ENCODE measurements around the gene GNG7. TPM values are rescaled to one million over a fixed set of nuclear protein-coding genes. Genes with fewer than 3 reads are reported as not detected.
"Not testable (repeated sequence)": the region's sequence is repeated elsewhere in the genome, so short reads cannot be mapped to it uniquely, and the experiment has no call there.

Gene GNG7
- total RNA-seq, 1 donor from 2014 or later: 0.14 TPM

GRCh38 chr19:2714102-2714501 lies 11.6 kb upstream of the GNG7 start:
- intact Hi-C loops (cut with micrococcal nuclease): not testable (repeated sequence)

GRCh38 chr19:2713170-2713569 lies 10.7 kb upstream of the GNG7 start:
- intact Hi-C loops (cut with micrococcal nuclease): not testable (repeated sequence)

DNA sequence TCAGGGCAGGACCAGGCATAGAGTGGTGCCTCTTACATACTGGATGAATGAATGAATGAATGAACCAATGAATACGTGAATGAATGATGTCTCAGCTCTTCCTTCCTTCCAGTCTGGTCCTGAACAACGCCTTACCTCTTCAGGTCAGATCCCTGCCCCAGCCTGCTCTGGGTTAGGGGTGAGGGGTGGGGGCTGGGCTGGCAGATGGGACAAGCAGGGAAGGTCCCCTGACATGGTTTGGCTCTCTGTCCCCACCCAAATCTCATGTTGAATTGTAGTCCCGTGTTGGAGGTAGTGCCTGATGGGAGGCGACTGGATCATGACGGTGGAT lies 9.3 kb upstream of the GNG7 start:
- intact Hi-C loops (cut with micrococcal nuclease): no loop called here

DNA sequence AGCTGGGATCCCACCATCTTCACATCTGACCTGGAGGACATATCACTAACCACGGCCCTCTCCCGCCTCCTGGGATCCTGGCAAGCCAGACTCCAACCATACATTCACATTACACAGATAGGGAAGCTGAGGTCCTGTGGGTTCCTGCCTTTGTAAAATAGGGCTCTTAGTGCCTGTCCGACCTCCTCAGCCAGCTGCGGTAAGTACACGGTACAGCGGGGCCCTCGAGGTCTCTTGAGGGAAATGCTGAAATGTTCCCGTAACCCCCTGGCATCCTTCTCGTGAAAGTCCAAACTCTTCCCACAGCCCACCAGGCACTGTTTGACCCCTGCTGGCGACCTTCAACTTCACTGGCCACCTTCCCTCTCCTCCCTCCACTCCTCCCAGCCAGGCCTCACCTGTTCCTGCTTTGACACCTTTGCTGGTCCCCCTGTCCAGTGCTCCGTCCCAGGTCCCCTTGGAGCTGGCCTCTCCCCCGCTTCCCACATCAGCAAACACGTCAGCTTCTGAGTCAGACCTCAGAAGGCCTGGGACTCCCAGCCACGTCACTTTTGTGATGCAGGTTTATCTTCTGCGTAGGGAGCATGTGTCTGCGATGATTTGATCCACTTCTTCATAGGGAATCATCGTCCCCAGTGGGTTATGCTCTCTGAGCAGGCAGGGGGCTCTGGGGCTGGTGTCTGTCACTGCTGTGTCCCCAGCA lies 8.8 kb upstream of the GNG7 start:
- intact Hi-C loops (cut with micrococcal nuclease): no loop called here

GRCh38 chr19:2706251-2706650 lies 3.8 kb upstream of the GNG7 start:
- intact Hi-C loops (cut with micrococcal nuclease): no loop called here

- intact Hi-C loops (cut with micrococcal nuclease): no loop called here
Measured at GRCh38 chr19:2703691-2704216, 1.3 kb upstream of the GNG7 start.

DNA sequence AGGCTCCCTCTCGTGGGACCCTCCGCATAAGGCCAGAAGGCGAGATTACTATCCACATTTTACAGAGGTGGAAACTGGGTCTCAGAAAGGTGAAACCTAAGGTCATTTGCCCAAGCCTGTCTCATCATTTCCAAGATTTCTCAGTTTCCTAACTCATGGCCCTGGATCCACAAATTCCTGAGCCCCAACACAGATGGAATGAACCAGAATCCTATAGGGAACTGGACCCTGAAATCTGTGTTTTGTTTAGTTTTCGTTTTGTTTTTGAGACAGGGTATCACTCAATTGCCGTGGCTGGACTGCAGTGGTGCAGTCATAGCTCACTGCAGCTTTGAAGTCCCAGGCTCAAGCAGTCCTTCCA lies 563 bp upstream of the GNG7 start:
- intact Hi-C loops (cut with micrococcal nuclease): no loop called here

DNA sequence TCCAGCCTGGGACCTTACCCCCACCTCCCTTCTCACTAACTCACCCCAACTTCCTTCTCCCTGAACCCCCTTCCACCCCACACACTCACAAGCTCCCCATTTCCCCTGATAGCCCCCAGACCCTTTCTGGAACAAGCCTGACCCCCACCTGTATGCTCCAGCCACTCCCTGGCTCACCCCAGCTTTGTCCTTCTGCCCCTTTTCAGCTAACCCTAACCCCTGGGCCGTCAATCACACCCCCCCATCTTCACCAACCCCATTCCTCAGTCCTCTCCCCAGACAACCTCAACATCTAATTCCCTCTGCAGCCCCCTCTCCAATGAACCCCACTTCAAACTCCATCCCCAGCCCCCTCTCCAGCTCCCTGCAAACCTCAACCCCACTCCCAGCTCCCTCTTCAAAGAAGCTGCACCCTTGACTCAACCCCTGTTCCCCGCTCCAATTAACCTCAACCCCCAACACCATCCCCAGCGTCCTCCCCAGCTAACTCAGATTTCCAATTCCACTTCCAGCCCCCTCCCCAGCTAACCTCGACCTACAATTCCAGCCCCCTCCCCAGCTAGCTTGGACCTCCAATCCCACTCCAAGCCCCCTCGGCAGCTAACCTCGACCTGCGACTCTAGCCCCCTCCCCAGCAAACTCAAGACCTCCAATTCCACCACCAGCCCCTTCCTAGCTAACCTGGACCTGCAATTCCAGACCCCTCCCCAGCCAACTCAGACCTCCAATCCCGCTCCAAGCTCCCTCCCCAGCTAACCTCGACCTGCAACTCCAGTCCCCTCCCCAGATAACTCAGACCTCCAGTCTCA lies 929 bp downstream of the GNG7 start:
- intact Hi-C loops (cut with micrococcal nuclease): no loop called here

- intact Hi-C loops (cut with micrococcal nuclease): no loop called here
Measured at GRCh38 chr19:2700660-2701360, 1.7 kb downstream of the GNG7 start.

DNA sequence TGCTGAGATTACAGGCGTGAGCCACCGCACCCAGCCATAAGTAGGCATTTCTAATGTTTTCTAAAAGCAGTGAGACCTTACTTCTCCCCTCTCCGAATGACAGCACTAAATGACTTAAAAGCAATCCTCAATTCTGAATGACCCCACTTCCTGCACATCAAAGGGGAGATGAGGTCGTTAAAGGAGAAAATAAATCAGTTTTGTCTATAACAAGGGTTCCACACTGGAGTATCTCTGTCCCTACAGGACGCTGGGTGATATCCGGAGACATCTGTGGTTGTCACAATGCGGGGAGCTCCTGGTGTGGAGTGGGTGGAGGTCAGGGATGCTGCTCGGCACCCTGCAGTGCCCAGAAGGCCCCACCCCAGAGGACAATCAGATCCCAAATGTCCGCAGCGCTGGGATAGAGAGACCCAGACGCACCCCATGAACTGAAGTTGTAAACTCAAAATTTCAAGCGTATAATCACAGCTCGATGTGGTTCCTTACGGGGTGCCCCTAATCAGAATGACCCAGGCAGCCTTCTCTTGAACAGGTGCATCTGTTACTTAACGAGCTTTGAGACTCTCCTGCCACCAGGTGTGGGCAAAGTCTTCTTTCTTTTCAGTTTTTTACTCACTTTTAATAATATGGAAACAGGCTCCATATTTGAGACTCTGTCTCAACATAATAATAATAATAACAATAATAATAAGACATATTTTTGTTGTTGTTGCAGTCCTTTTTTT lies 2.9 kb downstream of the GNG7 start:
- intact Hi-C loops (cut with micrococcal nuclease): no loop called here

GRCh38 chr19:2694196-2694595 lies 8.3 kb downstream of the GNG7 start:
- intact Hi-C loops (cut with micrococcal nuclease): no loop called here

DNA sequence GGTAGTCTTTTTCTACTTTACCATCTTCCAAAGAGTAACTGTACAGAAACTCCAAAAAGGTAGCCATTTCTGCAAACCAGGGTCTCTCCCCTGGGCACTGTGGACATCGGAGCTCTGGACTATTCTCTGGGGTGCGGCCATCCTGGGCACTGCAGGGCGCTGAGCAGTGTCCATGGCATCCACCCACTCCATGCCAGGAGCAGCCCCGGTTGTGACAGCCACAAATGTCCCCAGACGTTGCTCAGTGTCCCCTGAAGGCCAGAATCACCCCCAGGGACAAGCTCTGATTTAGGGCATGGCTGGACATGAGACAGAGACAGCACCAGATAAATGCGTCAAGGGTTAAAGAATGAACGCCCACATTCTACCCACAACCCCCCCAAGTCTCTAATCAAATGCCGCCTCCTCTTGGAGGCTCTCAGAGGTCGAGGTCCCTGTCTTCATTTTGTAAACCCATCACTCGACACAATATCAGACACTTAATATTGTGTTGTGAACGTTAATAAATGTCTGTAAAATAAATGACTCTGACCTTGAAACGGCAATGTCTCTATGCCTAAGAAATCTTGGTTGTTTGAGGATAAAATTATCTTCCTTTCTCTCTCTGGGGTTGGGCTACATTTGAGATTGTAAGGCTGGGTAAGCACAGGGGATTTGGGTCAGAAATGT lies 8.9 kb downstream of the GNG7 start:
- intact Hi-C loops (cut with micrococcal nuclease): no loop called here

- intact Hi-C loops (cut with micrococcal nuclease): no loop called here
Measured at GRCh38 chr19:2691951-2692350, 10.5 kb downstream of the GNG7 start.

DNA sequence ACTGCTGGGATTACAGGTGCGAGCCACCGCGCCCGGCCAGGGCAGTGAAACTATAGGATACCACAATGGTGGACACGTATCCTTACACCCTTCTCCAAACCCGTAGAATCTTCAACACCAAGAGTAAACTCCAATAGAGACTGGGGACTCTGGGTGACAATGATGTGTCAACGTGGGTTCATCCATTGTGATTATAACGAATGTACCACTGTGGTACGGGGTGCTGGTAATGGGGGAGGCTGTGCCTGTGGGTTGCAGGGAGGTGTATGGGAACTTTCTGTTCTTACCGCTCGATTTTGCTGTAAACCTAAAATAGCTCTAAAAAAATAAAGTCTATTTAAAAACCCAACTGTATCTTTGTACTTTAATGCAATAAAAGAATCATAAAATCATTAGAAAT lies 11.6 kb downstream of the GNG7 start:
- intact Hi-C loops (cut with micrococcal nuclease): no loop called here

GRCh38 chr19:2686360-2686759 lies 16.1 kb downstream of the GNG7 start:
- intact Hi-C loops (cut with micrococcal nuclease): no loop called here

- intact Hi-C loops (cut with micrococcal nuclease): no loop called here
Measured at GRCh38 chr19:2685204-2685704, 17.2 kb downstream of the GNG7 start.

- intact Hi-C loops (cut with micrococcal nuclease): no loop called here
Measured at GRCh38 chr19:2683430-2684003, 19.0 kb downstream of the GNG7 start.

DNA sequence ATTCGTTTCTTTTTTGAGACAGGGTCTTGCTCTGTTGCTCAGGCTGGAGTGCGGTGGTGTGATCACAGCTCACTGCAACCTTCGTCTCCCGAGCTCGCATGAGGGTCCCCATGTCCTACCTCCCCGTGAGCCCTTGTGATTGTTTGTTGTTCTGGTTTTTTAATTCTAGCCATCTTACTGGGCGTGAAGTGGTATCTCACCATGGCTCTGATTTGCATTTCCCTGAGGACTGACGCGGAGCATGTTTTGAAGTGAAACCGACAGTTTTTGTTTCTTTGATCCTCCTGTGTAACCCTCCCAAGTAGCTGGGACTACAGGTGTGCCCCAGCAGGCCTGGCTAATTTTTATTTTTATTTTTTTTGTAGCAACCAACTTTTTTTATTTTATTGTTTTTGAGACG lies 21.7 kb downstream of the GNG7 start:
- intact Hi-C loops (cut with micrococcal nuclease): no loop called here

- intact Hi-C loops (cut with micrococcal nuclease): no loop called here
Measured at GRCh38 chr19:2679439-2679838, 23.1 kb downstream of the GNG7 start.

DNA sequence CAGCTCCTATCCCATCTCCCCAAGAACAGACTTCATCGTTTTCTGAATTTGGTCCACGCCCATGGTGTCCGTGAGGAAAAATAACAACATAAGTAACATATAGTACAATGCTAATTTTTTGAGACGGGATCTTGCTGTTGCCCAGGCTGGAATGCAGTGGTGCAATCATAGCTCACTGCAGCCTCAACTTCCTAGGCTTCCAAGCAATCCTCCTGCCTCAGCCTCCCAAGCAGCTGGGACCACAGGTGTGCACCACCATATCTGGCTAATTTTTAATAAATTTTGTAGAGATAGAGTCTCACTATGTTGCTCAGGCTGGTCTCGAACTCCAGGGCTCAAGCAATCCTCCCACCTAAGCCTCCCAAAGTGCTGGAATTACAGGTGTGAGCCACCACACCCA lies 23.5 kb downstream of the GNG7 start:
- intact Hi-C loops (cut with micrococcal nuclease): not testable (repeated sequence)
